Stomach smooth muscle (tissue), 2 donors: Measurements from ENCODE around the gene PDC.
"Not testable (repeated sequence)": the region's sequence is repeated elsewhere in the genome, so short reads cannot be mapped to it uniquely, and the experiment has no call there.

Source experiments
- H3K27ac ChIP-seq: one replicate; pipeline ENCODE4 v1.7.0; 2013; ENCODE audit warnings: mild to moderate bottlenecking, low read length, inconsistent platforms
- H3K27me3 ChIP-seq, 2 donors: one replicate each; pipeline ENCODE4 v1.7.0; 2013; ENCODE audit warnings: low read length in 2 of 2; ENCODE audit not compliant: insufficient read depth in 2 of 2, control insufficient read depth in 1 of 2
- H3K36me3 ChIP-seq, 2 donors: one replicate each; pipeline ENCODE4 v1.7.0; 2013; ENCODE audit warnings: low read length in 2 of 2; ENCODE audit not compliant: control insufficient read depth in 2 of 2, insufficient read depth in 2 of 2
- H3K4me1 ChIP-seq: one replicate; pipeline ENCODE4 v1.7.0; 2013; ENCODE audit warnings: low read length; ENCODE audit not compliant: control insufficient read depth, insufficient read depth
- H3K4me3 ChIP-seq, 2 donors: one replicate each; pipeline ENCODE4 v1.7.0; 2013; ENCODE audit warnings: low read length in 2 of 2
- H3K9ac ChIP-seq, 2 donors: one replicate each; pipeline ENCODE4 v1.7.0; 2013; ENCODE audit warnings: low read length in 2 of 2, mild to moderate bottlenecking in 1 of 2
- H3K9me3 ChIP-seq, 2 donors: one replicate each; pipeline ENCODE4 v1.7.0; 2013; ENCODE audit warnings: low read length in 2 of 2; ENCODE audit not compliant: control insufficient read depth in 2 of 2
- donor health status: healthy.
- donor health status: Pancreatic carcinoma.

The PDC gene

GRCh38 chr1:186473047-186473446 lies 12.1 kb upstream of the PDC start:
- H3K9ac ChIP-seq = no peak overlapping the region
- no peaks in the 10 kb centered on the region for H3K9me3 ChIP-seq
- no peak overlapping the region for H3K4me3 ChIP-seq
- no peaks in the 10 kb centered on the region for H3K36me3 ChIP-seq
- H3K4me1 ChIP-seq = no peaks in the 10 kb centered on the region
- H3K27me3 ChIP-seq = no peaks in the 10 kb centered on the region
- no peak overlapping the region for H3K27ac ChIP-seq

DNA sequence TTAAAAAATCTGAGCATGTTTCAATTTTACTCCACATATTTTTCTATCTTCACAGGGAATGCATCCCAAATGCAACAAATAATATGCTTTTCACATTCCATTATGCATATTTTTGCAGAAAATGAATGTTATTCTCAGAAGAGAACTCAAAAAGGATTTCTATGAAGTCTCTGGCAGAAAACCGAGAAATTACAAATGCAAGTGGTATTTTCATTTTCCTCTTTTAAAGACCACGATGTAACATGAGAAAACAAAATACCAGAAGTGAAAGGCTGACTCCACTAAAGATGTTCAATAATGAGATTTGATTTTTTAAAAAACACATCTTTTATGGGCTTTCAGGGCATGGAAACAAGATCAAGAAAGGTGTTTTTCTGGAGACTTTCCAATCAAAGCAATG lies 5.0 kb upstream of the PDC start:
- Histone ChIP-seq H3K4me1 (no peaks in the 10 kb centered on the region), H3K27me3 (no peaks in the 10 kb centered on the region), H3K27ac (no peak overlapping the region), H3K9ac (no peak overlapping the region), H3K9me3 (no peaks in the 10 kb centered on the region), H3K4me3 (no peak overlapping the region), H3K36me3 (no peaks in the 10 kb centered on the region)

- H3K4me1 ChIP-seq, H3K36me3 ChIP-seq, H3K27me3 ChIP-seq: not testable (repeated sequence)
These were observed 4.6 kb upstream of the PDC start for GRCh38 chr1:186465491-186465890.

DNA sequence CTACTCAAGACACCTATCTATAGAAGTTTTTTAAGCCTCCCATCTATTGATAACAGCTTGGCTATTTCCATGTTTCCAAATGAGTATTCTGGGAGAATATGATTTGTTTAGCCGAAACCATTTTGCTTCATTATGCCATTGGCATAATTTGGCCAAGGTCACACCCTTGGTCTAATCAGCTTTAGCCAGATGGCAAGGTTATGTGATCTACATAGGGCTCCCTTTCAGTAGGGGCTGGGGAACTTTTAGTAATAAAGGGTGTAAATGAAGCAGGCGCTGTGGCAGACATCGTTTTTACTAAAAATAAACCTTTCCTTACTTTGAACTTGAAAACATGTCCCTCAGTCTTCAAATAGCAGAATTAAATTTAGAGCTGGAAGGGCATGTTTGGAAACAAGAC lies 3.0 kb upstream of the PDC start:
- no peak overlapping the region for H3K4me3 ChIP-seq
- H3K9me3 ChIP-seq = no peaks in the 10 kb centered on the region
- H3K4me1 ChIP-seq = no peaks in the 10 kb centered on the region
- no peak overlapping the region for H3K27ac ChIP-seq
- H3K27me3 ChIP-seq = no peaks in the 10 kb centered on the region
- no peaks in the 10 kb centered on the region for H3K36me3 ChIP-seq
- no peak overlapping the region for H3K9ac ChIP-seq

More at GRCh38 chr1:186465491-186465890, 4.6 kb upstream of the PDC start:
- H3K9me3 ChIP-seq, H3K4me3 ChIP-seq, H3K27ac ChIP-seq, H3K9ac ChIP-seq: not testable (repeated sequence)

DNA sequence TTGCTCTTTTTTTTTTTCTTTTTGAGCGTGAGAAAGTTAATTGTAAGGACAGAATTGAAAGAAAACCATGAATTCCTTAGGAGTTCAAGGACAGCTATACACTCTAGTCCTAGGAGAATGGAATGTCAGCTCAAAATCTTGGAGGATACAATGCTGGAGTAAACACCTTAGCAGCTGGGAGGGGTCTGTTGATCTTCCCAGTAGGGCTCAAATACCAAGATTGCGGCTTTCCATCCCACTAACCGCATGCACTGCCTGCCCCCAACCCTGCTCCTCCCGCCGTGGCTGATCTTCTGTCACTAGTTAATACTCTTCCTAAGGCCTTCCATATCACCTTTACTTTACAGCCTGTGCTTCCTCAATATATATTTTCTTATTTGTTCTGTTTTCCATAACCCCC lies 2.6 kb upstream of the PDC start:
- H3K27ac ChIP-seq = no peak overlapping the region
- H3K9ac ChIP-seq = no peak overlapping the region
- no peak overlapping the region for H3K4me3 ChIP-seq
- no peaks in the 10 kb centered on the region for H3K27me3 ChIP-seq
- H3K4me1 ChIP-seq = no peaks in the 10 kb centered on the region
- H3K9me3 ChIP-seq = no peaks in the 10 kb centered on the region
- H3K36me3 ChIP-seq = no peaks in the 10 kb centered on the region

GRCh38 chr1:186459161-186459560 lies 1.8 kb downstream of the PDC start:
- H3K9me3 ChIP-seq, H3K4me1 ChIP-seq, H3K27me3 ChIP-seq, H3K4me3 ChIP-seq, H3K36me3 ChIP-seq, H3K27ac ChIP-seq, H3K9ac ChIP-seq: not testable (repeated sequence)

DNA sequence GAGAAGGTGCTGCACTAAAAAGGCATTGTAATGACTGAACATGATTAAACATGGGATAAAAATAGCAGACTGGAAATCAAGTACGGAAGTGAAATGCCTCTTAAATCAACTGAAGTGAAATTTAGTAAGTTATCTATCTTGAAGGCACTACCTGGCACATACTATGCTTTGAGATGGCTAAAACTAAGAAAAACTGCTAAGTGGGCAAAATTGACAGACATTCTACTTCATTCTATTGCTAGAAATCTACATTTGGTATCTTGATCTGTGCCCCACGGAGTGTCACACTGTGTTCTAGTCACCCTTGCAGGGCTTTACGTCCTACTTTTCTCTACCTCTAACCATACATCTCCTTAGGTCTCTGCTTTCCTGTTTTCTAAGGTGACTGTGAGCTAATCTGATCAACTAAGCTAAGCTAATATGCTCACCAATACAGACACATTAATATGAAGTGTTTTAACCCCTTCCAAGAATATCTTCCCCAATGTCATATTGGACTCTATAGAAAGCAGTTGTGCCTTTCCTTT lies 4.1 kb downstream of the PDC start:
- H3K9ac ChIP-seq = no peak overlapping the region
- H3K4me3 ChIP-seq = no peak overlapping the region
- no peak overlapping the region for H3K27ac ChIP-seq
- no peaks in the 10 kb centered on the region for H3K4me1 ChIP-seq
- H3K9me3 ChIP-seq = no peaks in the 10 kb centered on the region
- no peaks in the 10 kb centered on the region for H3K36me3 ChIP-seq
- no peaks in the 10 kb centered on the region for H3K27me3 ChIP-seq

GRCh38 chr1:186454981-186455380 lies 5.9 kb downstream of the PDC start:
- H3K9me3 ChIP-seq = no peaks in the 10 kb centered on the region
- no peak overlapping the region for H3K4me3 ChIP-seq
- no peak overlapping the region for H3K9ac ChIP-seq
- no peaks in the 10 kb centered on the region for H3K36me3 ChIP-seq
- no peak overlapping the region for H3K27ac ChIP-seq
- no peaks in the 10 kb centered on the region for H3K4me1 ChIP-seq
- no peaks in the 10 kb centered on the region for H3K27me3 ChIP-seq

GRCh38 chr1:186446152-186446551 lies 14.8 kb downstream of the PDC start:
- Histone ChIP-seq H3K27ac (no peak overlapping the region), H3K4me1 (no peaks in the 10 kb centered on the region), H3K9ac (no peak overlapping the region), H3K4me3 (no peak overlapping the region), H3K9me3 (no peaks in the 10 kb centered on the region), H3K27me3 (no peaks in the 10 kb centered on the region), H3K36me3 (no peaks in the 10 kb centered on the region)

- Histone ChIP-seq H3K9ac (no peak overlapping the region), H3K4me3 (no peak overlapping the region), H3K4me1 (no peaks in the 10 kb centered on the region), H3K27ac (no peak overlapping the region), H3K27me3 (no peaks in the 10 kb centered on the region), H3K36me3 (no peaks in the 10 kb centered on the region), H3K9me3 (no peaks in the 10 kb centered on the region)
These were observed 17.3 kb downstream of the PDC start for GRCh38 chr1:186443638-186444037.

- Histone ChIP-seq H3K9me3 (no peaks in the 10 kb centered on the region), H3K9ac (no peak overlapping the region), H3K4me3 (no peak overlapping the region), H3K4me1 (no peaks in the 10 kb centered on the region), H3K27ac (no peak overlapping the region), H3K36me3 (no peaks in the 10 kb centered on the region), H3K27me3 (no peaks in the 10 kb centered on the region)
These were observed 18.1 kb downstream of the PDC start for GRCh38 chr1:186442651-186443375.
